NT2/D1 (cell line): Measurements from ENCODE around the gene EPHA4.
A peak's percentile ranks its signal among the peaks of the same experiment; 100 is the strongest.

Experiments
- DNase-seq: peaks from one replicate; pipeline ENCODE4 v3.0.0-alpha.2; 2011; ENCODE audit warnings: low read depth, low spot score
- H3K27me3 ChIP-seq: 2 replicates; pipeline ENCODE4 v1.6.0; 2011; ENCODE audit warnings: mild to moderate bottlenecking; ENCODE audit not compliant: insufficient read length, insufficient read depth
- H3K36me3 ChIP-seq: 2 replicates; pipeline ENCODE4 v1.6.1; 2011; ENCODE audit warnings: mild to moderate bottlenecking, low read length, mixed read lengths; ENCODE audit not compliant: insufficient read depth, insufficient read length
- H3K4me1 ChIP-seq: 2 replicates; pipeline ENCODE4 v1.5.1; 2011; ENCODE audit not compliant: insufficient read depth, insufficient read length
- H3K4me3 ChIP-seq: 2 replicates; pipeline ENCODE4 v1.5.1; 2011; ENCODE audit warnings: low read depth; ENCODE audit not compliant: insufficient read length
- H3K9ac ChIP-seq: 2 replicates; pipeline ENCODE4 v1.6.0; 2011; ENCODE audit warnings: low read depth; ENCODE audit not compliant: insufficient read length
- H3K9me3 ChIP-seq: 2 replicates; pipeline ENCODE4 v1.5.1; 2011; ENCODE audit warnings: mild to moderate bottlenecking, low read length; ENCODE audit not compliant: insufficient read depth
- SUZ12 ChIP-seq: IDR thresholded peaks from 2 replicates; pipeline ENCODE4 v1.6.1; 2011; ENCODE audit not compliant: insufficient read length, insufficient read depth; ENCODE audit errors: extremely low read depth
- YY1 ChIP-seq: IDR thresholded peaks from 2 replicates; pipeline ENCODE4 v1.6.1; 2011; ENCODE audit not compliant: insufficient read length, insufficient read depth
- ZNF274 ChIP-seq: IDR thresholded peaks from 2 replicates; pipeline ENCODE4 v1.6.1; 2011; ENCODE audit warnings: mild to moderate bottlenecking, low read depth, low read length

Gene EPHA4

GRCh38 chr2:221480821-221481220, 91.3 kb downstream of the EPHA4 start:
- H3K9me3 ChIP-seq: no peaks in the 10 kb centered on the region
- no peak for TF ChIP-seq ZNF274
- TF ChIP-seq YY1: no peak
- no peak for TF ChIP-seq SUZ12
- H3K4me1 ChIP-seq: peaks cover 3% of the 10 kb centered on the region
- DNase-seq: no peak
- no peaks in the 10 kb centered on the region for H3K27me3 ChIP-seq
- H3K4me3 ChIP-seq: no peak overlapping the region
- peaks cover 6% of the 10 kb centered on the region for H3K36me3 ChIP-seq
- H3K9ac ChIP-seq: no peak overlapping the region

- no peak overlapping the region for H3K4me3 ChIP-seq
- no peak overlapping the region for H3K9ac ChIP-seq
- H3K4me1 ChIP-seq: peaks cover 3% of the 10 kb centered on the region
- H3K9me3 ChIP-seq: no peaks in the 10 kb centered on the region
- H3K36me3 ChIP-seq: peaks cover 6% of the 10 kb centered on the region
- no peaks in the 10 kb centered on the region for H3K27me3 ChIP-seq
- no peak for TF ChIP-seq YY1
- no peak for TF ChIP-seq ZNF274
- DNase-seq: no peak
These were observed 91.9 kb downstream of the EPHA4 start for GRCh38 chr2:221480163-221480562.

GRCh38 chr2:221478485-221478863, 93.6 kb downstream of the EPHA4 start:
- DNase-seq: no peak
- Histone ChIP-seq H3K27me3 (no peaks in the 10 kb centered on the region), H3K4me3 (no peak overlapping the region), H3K9ac (no peak overlapping the region), H3K4me1 (peaks cover 3% of the 10 kb centered on the region), H3K36me3 (peaks cover 6% of the 10 kb centered on the region), H3K9me3 (no peaks in the 10 kb centered on the region)
- no peak for TF ChIP-seq SUZ12
- no peak for TF ChIP-seq YY1
- TF ChIP-seq ZNF274: no peak

- no peak for DNase-seq
- no peak overlapping the region for H3K4me3 ChIP-seq
- TF ChIP-seq YY1 (no peak), SUZ12 (no peak), ZNF274 (no peak)
- H3K9me3 ChIP-seq: no peaks in the 10 kb centered on the region
- peaks cover 6% of the 10 kb centered on the region for H3K36me3 ChIP-seq
- no peak overlapping the region for H3K9ac ChIP-seq
- no peaks in the 10 kb centered on the region for H3K27me3 ChIP-seq
- H3K4me1 ChIP-seq: peaks cover 3% of the 10 kb centered on the region
These were observed 94.2 kb downstream of the EPHA4 start for GRCh38 chr2:221477714-221478484.

GRCh38 chr2:221476195-221476594, 95.9 kb downstream of the EPHA4 start:
- no peak overlapping the region for H3K9ac ChIP-seq
- no peak for DNase-seq
- H3K9me3 ChIP-seq: no peaks in the 10 kb centered on the region
- no peak overlapping the region for H3K4me3 ChIP-seq
- H3K36me3 ChIP-seq: peaks cover 3% of the 10 kb centered on the region
- peaks cover 3% of the 10 kb centered on the region for H3K4me1 ChIP-seq
- TF ChIP-seq SUZ12: no peak
- TF ChIP-seq ZNF274: no peak
- no peak for TF ChIP-seq YY1
- no peaks in the 10 kb centered on the region for H3K27me3 ChIP-seq

- Histone ChIP-seq H3K4me3 (no peak overlapping the region), H3K36me3 (no peaks in the 10 kb centered on the region)
These were observed 98.7 kb downstream of the EPHA4 start for GRCh38 chr2:221473451-221473850.

GRCh38 chr2:221468317-221468716, 103.8 kb downstream of the EPHA4 start:
- H3K36me3 ChIP-seq: no peaks in the 10 kb centered on the region
- TF ChIP-seq ZNF274 (no peak), SUZ12 (no peak), YY1 (no peak)
- H3K4me3 ChIP-seq: no peak overlapping the region
- peaks cover 6% of the 10 kb centered on the region for H3K27me3 ChIP-seq
- DNase-seq: peak; percentile 89
- H3K9me3 ChIP-seq: peaks cover 10% of the 10 kb centered on the region; the same call in 1 of the 2 replicates
- H3K4me1 ChIP-seq: no peaks in the 10 kb centered on the region
- H3K9ac ChIP-seq: no peak overlapping the region

More at GRCh38 chr2:221473451-221473850, 98.7 kb downstream of the EPHA4 start:
- Histone ChIP-seq H3K9ac (no peak overlapping the region), H3K9me3 (no peaks in the 10 kb centered on the region), H3K27me3 (peaks cover 6% of the 10 kb centered on the region), H3K4me1 (peaks cover under 1% of the 10 kb centered on the region)
- no peak for DNase-seq
- no peak for TF ChIP-seq YY1
- no peak for TF ChIP-seq SUZ12
- TF ChIP-seq ZNF274: no peak
